ENCODE measurements around the gene DMP1. TPM values are rescaled to one million over a fixed set of nuclear protein-coding genes. Genes with fewer than 3 reads are reported as not detected.

The DMP1 gene
- total and polyA plus RNA-seq, 2 experiments from 2014 or later: not detected

GRCh38 chr4:87633243-87633642 is 16.8 kb upstream of the DMP1 start:
- H3K27ac ChIP-seq: no peak overlapping the region
- H3K36me3 ChIP-seq: no peaks in the 10 kb centered on the region
- TF ChIP-seq CTCF (IDR thresholded peaks at IDR 0.05; ENCODE audit: low read depth, low read length): no peak
- H3K27me3 ChIP-seq: no peaks in the 10 kb centered on the region
- no peaks in the 10 kb centered on the region for H3K9me3 ChIP-seq (ENCODE audit: low read depth)
- no peak overlapping the region for H3K4me3 ChIP-seq
- DNase-seq (ENCODE audit: low read depth in 1 of 2, low spot score in 1 of 2): peak; percentile 29 to 80
- H3K4me1 ChIP-seq (ENCODE audit: low read depth): no peaks in the 10 kb centered on the region

- Histone ChIP-seq H3K4me3 (no peak overlapping the region), H3K4me1 (ENCODE audit: low read depth) (no peaks in the 10 kb centered on the region), H3K9me3 (ENCODE audit: low read depth) (no peaks in the 10 kb centered on the region), H3K27ac (no peak overlapping the region), H3K27me3 (no peaks in the 10 kb centered on the region), H3K36me3 (no peaks in the 10 kb centered on the region)
- DNase-seq (ENCODE audit: low read depth in 1 of 2, low spot score in 1 of 2): no peak
- TF ChIP-seq CTCF (IDR thresholded peaks at IDR 0.05; ENCODE audit: low read depth, low read length): no peak
Observed at GRCh38 chr4:87644286-87644685, 5.8 kb upstream of the DMP1 start.

GRCh38 chr4:87650938-87651337 is 858 bp downstream of the DMP1 start:
- Histone ChIP-seq H3K4me1 (ENCODE audit: low read depth) (no peaks in the 10 kb centered on the region), H3K4me3 (no peak overlapping the region), H3K9me3 (ENCODE audit: low read depth) (no peaks in the 10 kb centered on the region), H3K27ac (no peak overlapping the region), H3K36me3 (no peaks in the 10 kb centered on the region), H3K27me3 (no peaks in the 10 kb centered on the region)
- DNase-seq (ENCODE audit: low read depth in 1 of 2, low spot score in 1 of 2): no peak
- no peak for TF ChIP-seq CTCF (IDR thresholded peaks at IDR 0.05; ENCODE audit: low read depth, low read length)

GRCh38 chr4:87651941-87652340 is 1.9 kb downstream of the DMP1 start:
- Histone ChIP-seq H3K27ac (no peak overlapping the region), H3K36me3 (no peaks in the 10 kb centered on the region), H3K4me3 (no peak overlapping the region), H3K9me3 (ENCODE audit: low read depth) (no peaks in the 10 kb centered on the region), H3K4me1 (ENCODE audit: low read depth) (no peaks in the 10 kb centered on the region), H3K27me3 (no peaks in the 10 kb centered on the region)
- TF ChIP-seq CTCF (IDR thresholded peaks at IDR 0.05; ENCODE audit: low read depth, low read length): no peak
- DNase-seq (ENCODE audit: low read depth in 1 of 2, low spot score in 1 of 2): peak in 1 of 2 donors; percentile 2

GRCh38 chr4:87654487-87655044 is 4.5 kb downstream of the DMP1 start:
- TF ChIP-seq CTCF (IDR thresholded peaks at IDR 0.05; ENCODE audit: low read depth, low read length): no peak
- Histone ChIP-seq H3K27me3 (no peaks in the 10 kb centered on the region), H3K36me3 (no peaks in the 10 kb centered on the region), H3K9me3 (ENCODE audit: low read depth) (no peaks in the 10 kb centered on the region), H3K27ac (no peak overlapping the region), H3K4me3 (no peak overlapping the region), H3K4me1 (ENCODE audit: low read depth) (no peaks in the 10 kb centered on the region)
- DNase-seq (ENCODE audit: low read depth in 1 of 2, low spot score in 1 of 2): no peak

Measured in cardiac muscle cell (in vitro differentiated cells and primary cell).